ENCODE measurements around the gene CAPN12. TPM values are rescaled to one million over a fixed set of nuclear protein-coding genes. Genes with fewer than 3 reads are reported as not detected.

Gene CAPN12
- polyA plus RNA-seq, 1 donor (not counting 4 experiments of a cell fraction or from before 2014, with no cell fraction given), result 5.6 TPM

- TF ChIP-seq CTCF (optimal IDR thresholded peaks at IDR 0.05 in 1 of 3, IDR thresholded peaks at IDR 0.05 in 1 of 3, conservative IDR thresholded peaks at IDR 0.05 in 1 of 3; ENCODE audit: extremely low read depth in 1 of 3, insufficient read depth in 2 of 3, low read length in 3 of 3) (no peak), EZH2 (IDR thresholded peaks at IDR 0.05; ENCODE audit: low read length) (no peak)
- no peak for FAIRE-seq
- H3K79me2 ChIP-seq (ENCODE audit: control insufficient read depth, insufficient read depth, low read length), result peaks cover 82% of the 10 kb centered on the region
- H3K9me1 ChIP-seq (ENCODE audit: control insufficient read depth, extremely low read depth, insufficient read depth, low read length), result no peaks in the 10 kb centered on the region
- dilution Hi-C loops (cut with MboI; ENCODE audit: extremely low pct_ligation_motif_present, low sequenced_read_pairs), result no loop called here
- peaks cover 4% of the 10 kb centered on the region for H4K20me1 ChIP-seq (ENCODE audit: control insufficient read depth, extremely low read depth, insufficient read depth, low read length)
- H3K27me3 ChIP-seq (ENCODE audit: control insufficient read depth, extremely low read depth, insufficient read depth, low read length), result no peaks in the 10 kb centered on the region
- no peak overlapping the region for H3K27ac ChIP-seq (ENCODE audit: control insufficient read depth, insufficient read depth, low read length)
- no peak for DNase-seq (ENCODE audit: low read depth, low spot score)
- peaks cover 24% of the 10 kb centered on the region for H3K4me1 ChIP-seq (ENCODE audit: control insufficient read depth, extremely low read depth, insufficient read depth, low read length)
- H2AFZ ChIP-seq (ENCODE audit: control insufficient read depth, low read length), result no peak overlapping the region
- H3K4me3 ChIP-seq (ENCODE audit: control insufficient read depth in 2 of 3, extremely low read depth in 1 of 3, insufficient read depth in 2 of 3, low read depth in 1 of 3, low read length in 3 of 3), result no peak overlapping the region
- no peaks in the 10 kb centered on the region for H3K9me3 ChIP-seq (ENCODE audit: control insufficient read depth, low read depth, low read length)
- H3K9ac ChIP-seq (ENCODE audit: control insufficient read depth, extremely low read depth, insufficient read depth, low read length), result no peak overlapping the region
- H3K36me3 ChIP-seq (ENCODE audit: control insufficient read depth in 2 of 2, extremely low read depth in 1 of 2, insufficient read depth in 2 of 2, low read length in 2 of 2), result peaks cover 80 to 92% of the 10 kb centered on the region in 2 experiments
- H3K4me2 ChIP-seq (ENCODE audit: control insufficient read depth, extremely low read depth, insufficient read depth, low read depth, low read length), result no peak overlapping the region
Measured at GRCh38 chr19:38706792-38707511, 37.3 kb downstream of the CAPN12 start.

DNA sequence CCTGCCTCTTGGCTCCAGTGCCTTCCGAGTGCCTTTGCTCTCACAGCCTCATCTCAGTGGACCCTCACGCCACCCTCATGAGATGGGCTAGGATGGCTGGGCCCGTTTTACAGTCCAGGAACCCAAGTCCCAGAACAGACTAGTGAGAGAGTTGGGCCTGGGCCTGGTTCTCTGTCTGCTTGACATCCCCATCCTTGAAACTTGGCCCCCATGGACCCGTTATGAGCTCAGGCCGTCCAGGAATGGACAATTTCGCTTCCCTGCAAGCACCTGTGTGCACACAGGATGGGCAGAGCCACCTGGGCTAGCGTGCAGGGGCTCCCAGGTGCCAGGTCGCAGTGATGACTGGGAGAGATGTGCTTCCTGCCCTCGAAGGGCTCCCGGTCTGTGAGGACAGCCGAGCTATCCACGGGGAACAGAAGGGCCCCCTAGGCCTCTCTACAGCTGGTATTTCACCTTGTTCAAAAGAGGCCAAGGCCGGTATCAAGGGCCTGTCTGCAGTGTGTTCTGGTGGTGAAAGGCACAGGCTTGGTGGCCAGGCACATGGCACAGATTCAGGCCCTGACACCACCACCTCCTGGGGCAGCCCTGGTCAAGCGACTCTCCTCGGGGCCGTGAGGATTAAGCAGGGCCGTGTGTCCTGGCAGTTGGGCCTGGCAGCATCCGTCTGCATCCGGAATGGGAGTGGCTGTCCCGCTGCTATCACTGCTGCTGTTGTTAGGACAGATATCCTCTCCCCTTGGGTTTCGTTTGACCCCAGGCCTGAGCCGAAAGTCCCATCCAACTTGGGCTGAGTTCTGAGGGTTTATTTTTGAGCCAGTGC is 38.9 kb downstream of the CAPN12 start:
- H3K4me2 ChIP-seq (ENCODE audit: control insufficient read depth, extremely low read depth, insufficient read depth, low read depth, low read length), result no peak overlapping the region
- H3K36me3 ChIP-seq (ENCODE audit: control insufficient read depth in 2 of 2, extremely low read depth in 1 of 2, insufficient read depth in 2 of 2, low read length in 2 of 2), result peaks cover 87 to 92% of the 10 kb centered on the region in 2 experiments
- H3K27me3 ChIP-seq (ENCODE audit: control insufficient read depth, extremely low read depth, insufficient read depth, low read length), result no peaks in the 10 kb centered on the region
- TF ChIP-seq CTCF (optimal IDR thresholded peaks at IDR 0.05 in 1 of 3, IDR thresholded peaks at IDR 0.05 in 1 of 3, conservative IDR thresholded peaks at IDR 0.05 in 1 of 3; ENCODE audit: extremely low read depth in 1 of 3, insufficient read depth in 2 of 3, low read length in 3 of 3), result no peak
- TF ChIP-seq EZH2 (IDR thresholded peaks at IDR 0.05; ENCODE audit: low read length), result no peak
- no peak overlapping the region for H3K4me3 ChIP-seq (ENCODE audit: control insufficient read depth in 2 of 3, extremely low read depth in 1 of 3, insufficient read depth in 2 of 3, low read depth in 1 of 3, low read length in 3 of 3)
- DNase-seq (ENCODE audit: low read depth, low spot score) (no peak), FAIRE-seq (no peak)
- H3K9ac ChIP-seq (ENCODE audit: control insufficient read depth, extremely low read depth, insufficient read depth, low read length), result no peak overlapping the region
- peaks cover 15% of the 10 kb centered on the region for H3K4me1 ChIP-seq (ENCODE audit: control insufficient read depth, extremely low read depth, insufficient read depth, low read length)
- H3K27ac ChIP-seq (ENCODE audit: control insufficient read depth, insufficient read depth, low read length), result no peak overlapping the region
- dilution Hi-C loops (cut with MboI; ENCODE audit: extremely low pct_ligation_motif_present, low sequenced_read_pairs), result no loop called here
- no peak overlapping the region for H2AFZ ChIP-seq (ENCODE audit: control insufficient read depth, low read length)
- H4K20me1 ChIP-seq (ENCODE audit: control insufficient read depth, extremely low read depth, insufficient read depth, low read length), result peaks cover 7% of the 10 kb centered on the region
- H3K9me1 ChIP-seq (ENCODE audit: control insufficient read depth, extremely low read depth, insufficient read depth, low read length), result no peaks in the 10 kb centered on the region
- H3K79me2 ChIP-seq (ENCODE audit: control insufficient read depth, insufficient read depth, low read length), result peaks cover 87% of the 10 kb centered on the region
- H3K9me3 ChIP-seq (ENCODE audit: control insufficient read depth, low read depth, low read length), result no peaks in the 10 kb centered on the region
